Keratinocyte (primary cell): ENCODE results near the gene AGAP5. TPM values are rescaled to one million over a fixed set of nuclear protein-coding genes. Genes with fewer than 3 reads are reported as not detected.

Source experiments
- DNase-seq: peaks from one replicate; pipeline ENCODE4 v3.0.0-alpha.2; 2011; ENCODE audit warnings: low read depth, missing footprints, low spot score
- FAIRE-seq: peaks from 2 replicates; lab custom pipeline; 2011; peaks lifted over from hg19 to GRCh38; lab: Jason Lieb, UNC
- H2AFZ ChIP-seq: 2 replicates; pipeline ENCODE4 v1.6.0; 2012; ENCODE audit warnings: low read length, control low read depth, inconsistent platforms; ENCODE audit not compliant: control insufficient read depth
- H3K27ac ChIP-seq: 2 replicates; pipeline ENCODE4 v1.5.1; 2011; ENCODE audit warnings: low read length; ENCODE audit not compliant: control insufficient read depth, insufficient read depth
- H3K27me3 ChIP-seq: 3 replicates; pipeline ENCODE4 v1.6.0; 2011; ENCODE audit warnings: low read length; ENCODE audit not compliant: control insufficient read depth, insufficient read depth; ENCODE audit errors: extremely low read depth
- H3K36me3 ChIP-seq, 2 experiments: 2 replicates in 1 of 2; 3 replicates in 1 of 2; pipeline ENCODE4 v1.5.1; 2011; ENCODE audit warnings: low read length in 2 of 2, mild to moderate bottlenecking in 1 of 2; ENCODE audit not compliant: control insufficient read depth in 2 of 2, insufficient read depth in 2 of 2; ENCODE audit errors: extremely low read depth in 1 of 2
- H3K4me1 ChIP-seq: 3 replicates; pipeline ENCODE4 v1.5.1; 2011; ENCODE audit warnings: low read length; ENCODE audit not compliant: control insufficient read depth, insufficient read depth; ENCODE audit errors: extremely low read depth
- H3K4me2 ChIP-seq: 3 replicates; pipeline ENCODE4 v1.6.0; 2011; ENCODE audit warnings: low read depth, low read length; ENCODE audit not compliant: control insufficient read depth, insufficient read depth; ENCODE audit errors: extremely low read depth
- H3K4me3 ChIP-seq, 3 experiments: fragments of 200-600 bp in 1 of 3; sonication (generic) in 1 of 3; 2 replicates in 2 of 3; 3 replicates in 1 of 3; pipeline ENCODE4 v1.5.1; 2011 to 2016; ENCODE audit warnings: low read length in 3 of 3, mild to moderate bottlenecking in 3 of 3, control low read depth in 2 of 3, inconsistent platforms in 1 of 3, low read depth in 1 of 3, mixed read lengths in 1 of 3, mixed run types in 1 of 3, moderate library complexity in 1 of 3; ENCODE audit not compliant: control insufficient read depth in 2 of 3, insufficient read depth in 2 of 3; ENCODE audit errors: extremely low read depth in 1 of 3
- H3K79me2 ChIP-seq: 2 replicates; pipeline ENCODE4 v1.6.0; 2012; ENCODE audit warnings: low read length; ENCODE audit not compliant: control insufficient read depth, insufficient read depth
- H3K9ac ChIP-seq: 3 replicates; pipeline ENCODE4 v1.6.0; 2011; ENCODE audit warnings: low read length; ENCODE audit not compliant: control insufficient read depth, insufficient read depth; ENCODE audit errors: extremely low read depth
- H3K9me1 ChIP-seq: 3 replicates; pipeline ENCODE4 v1.6.0; 2011; ENCODE audit warnings: low read length; ENCODE audit not compliant: control insufficient read depth, insufficient read depth; ENCODE audit errors: extremely low read depth
- H3K9me3 ChIP-seq: 2 replicates; pipeline ENCODE4 v1.5.1; 2012; ENCODE audit warnings: low read depth, low read length; ENCODE audit not compliant: control insufficient read depth
- H4K20me1 ChIP-seq: 3 replicates; pipeline ENCODE4 v1.6.0; 2011; ENCODE audit warnings: low read length; ENCODE audit not compliant: control insufficient read depth, insufficient read depth; ENCODE audit errors: extremely low read depth
- EZH2 ChIP-seq: IDR thresholded peaks from one replicate; pipeline ENCODE4 v1.6.1; 2012; ENCODE audit warnings: inconsistent platforms, mild to moderate bottlenecking, low read length, moderate library complexity
- dilution Hi-C: fragments of 300-500 bp; cut with MboI; formaldehyde crosslinking; loops from one replicate; pipeline ENCODE4 v1.7.0; 2020; ENCODE audit warnings: low sequenced_read_pairs; ENCODE audit not compliant: extremely low pct_ligation_motif_present
- polyA plus RNA-seq, 5 experiments: library from polyadenylated mRNA; depleted of rRNA in 3 of 5; stranded (reverse) in 3 of 5; stranded (forward) in 1 of 5; unstranded in 1 of 5; fragments of >200 nt; gene quantifications; 1 replicate in 1 of 5; 2 replicates in 3 of 5; 3 replicates in 1 of 5; pipeline versions ENCODE4 v1.2.1 to v1.2.3, GENCODE V29; 2011 to 2012; ENCODE audit warnings: missing spikeins in 2 of 5, low read depth in 1 of 5, low replicate concordance in 1 of 5
- TF ChIP-seq, protein P1 (sequence below), 3 experiments: IDR thresholded peaks in 1 of 3; conservative IDR thresholded peaks in 1 of 3; optimal IDR thresholded peaks in 1 of 3; 2 replicates in 2 of 3; 3 replicates in 1 of 3; pipeline versions ENCODE3 to v1.5.1; 2011; ENCODE audit warnings: low read length in 3 of 3, mild to moderate bottlenecking in 3 of 3, moderate library complexity in 2 of 3, control low read depth in 1 of 3, inconsistent platforms in 1 of 3; ENCODE audit not compliant: insufficient read depth in 2 of 3; ENCODE audit errors: extremely low read depth in 1 of 3

AGAP5 gene
- polyA plus RNA-seq, 1 donor (not counting 4 experiments of a cell fraction or from before 2014, with no cell fraction given) = 3.6 TPM

- Histone ChIP-seq H3K9me3 (no peaks in the 10 kb centered on the region), H2AFZ (no peak overlapping the region), H3K27ac (no peak overlapping the region), H3K9ac (no peak overlapping the region), H4K20me1 (no peaks in the 10 kb centered on the region), H3K27me3 (no peaks in the 10 kb centered on the region), H3K4me1 (peaks cover 2% of the 10 kb centered on the region), H3K79me2 (peaks cover 33% of the 10 kb centered on the region), H3K4me3 (no peak overlapping the region), H3K9me1 (no peaks in the 10 kb centered on the region), H3K36me3 (peaks cover 0 to 6% of the 10 kb centered on the region in 2 experiments), H3K4me2 (no peak overlapping the region)
- no peak for DNase-seq
- no peak for FAIRE-seq
- TF ChIP-seq, protein P1, sequence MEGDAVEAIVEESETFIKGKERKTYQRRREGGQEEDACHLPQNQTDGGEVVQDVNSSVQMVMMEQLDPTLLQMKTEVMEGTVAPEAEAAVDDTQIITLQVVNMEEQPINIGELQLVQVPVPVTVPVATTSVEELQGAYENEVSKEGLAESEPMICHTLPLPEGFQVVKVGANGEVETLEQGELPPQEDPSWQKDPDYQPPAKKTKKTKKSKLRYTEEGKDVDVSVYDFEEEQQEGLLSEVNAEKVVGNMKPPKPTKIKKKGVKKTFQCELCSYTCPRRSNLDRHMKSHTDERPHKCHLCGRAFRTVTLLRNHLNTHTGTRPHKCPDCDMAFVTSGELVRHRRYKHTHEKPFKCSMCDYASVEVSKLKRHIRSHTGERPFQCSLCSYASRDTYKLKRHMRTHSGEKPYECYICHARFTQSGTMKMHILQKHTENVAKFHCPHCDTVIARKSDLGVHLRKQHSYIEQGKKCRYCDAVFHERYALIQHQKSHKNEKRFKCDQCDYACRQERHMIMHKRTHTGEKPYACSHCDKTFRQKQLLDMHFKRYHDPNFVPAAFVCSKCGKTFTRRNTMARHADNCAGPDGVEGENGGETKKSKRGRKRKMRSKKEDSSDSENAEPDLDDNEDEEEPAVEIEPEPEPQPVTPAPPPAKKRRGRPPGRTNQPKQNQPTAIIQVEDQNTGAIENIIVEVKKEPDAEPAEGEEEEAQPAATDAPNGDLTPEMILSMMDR (optimal IDR thresholded peaks at IDR 0.05 in 1 of 3, IDR thresholded peaks at IDR 0.05 in 1 of 3, conservative IDR thresholded peaks at IDR 0.05 in 1 of 3; ENCODE audit: extremely low read depth in 1 of 3, insufficient read depth in 2 of 3, low read length in 3 of 3) = no peak
- TF ChIP-seq EZH2 = no peak
- dilution Hi-C loops = no loop called here
Observed at GRCh38 chr10:73732931-73733623, 35.2 kb upstream of the AGAP5 start.

DNA sequence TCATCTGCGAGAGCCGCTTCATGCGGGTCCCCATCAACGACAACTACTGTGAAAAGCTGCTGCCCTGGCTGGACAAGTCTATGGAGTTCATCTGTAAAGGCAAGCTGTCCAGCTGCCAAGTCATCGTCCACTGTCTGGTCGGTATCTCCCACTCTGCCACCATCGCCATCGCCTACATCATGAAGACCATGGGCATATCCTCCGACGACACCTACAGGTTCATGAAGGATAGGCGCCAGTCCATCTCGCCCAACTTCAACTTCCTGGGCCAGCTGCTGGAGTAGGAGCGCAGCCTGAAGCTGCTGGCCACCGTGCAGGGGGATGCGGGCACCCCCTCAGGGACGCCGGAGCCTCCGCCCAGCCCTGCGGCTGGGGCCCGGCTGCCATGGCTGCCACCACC lies 34.5 kb upstream of the AGAP5 start:
- Histone ChIP-seq H3K4me2 (no peak overlapping the region), H3K27me3 (no peaks in the 10 kb centered on the region), H4K20me1 (no peaks in the 10 kb centered on the region), H3K36me3 (peaks cover 0 to 6% of the 10 kb centered on the region in 2 experiments), H3K27ac (no peak overlapping the region), H3K9me1 (no peaks in the 10 kb centered on the region), H2AFZ (no peak overlapping the region), H3K9ac (no peak overlapping the region), H3K79me2 (peaks cover 33% of the 10 kb centered on the region), H3K9me3 (no peaks in the 10 kb centered on the region), H3K4me1 (peaks cover 2% of the 10 kb centered on the region), H3K4me3 (no peak overlapping the region)
- TF ChIP-seq, protein P1 (optimal IDR thresholded peaks at IDR 0.05 in 1 of 3, IDR thresholded peaks at IDR 0.05 in 1 of 3, conservative IDR thresholded peaks at IDR 0.05 in 1 of 3; ENCODE audit: extremely low read depth in 1 of 3, insufficient read depth in 2 of 3, low read length in 3 of 3) = no peak
- TF ChIP-seq EZH2 = no peak
- dilution Hi-C loops = no loop called here
- DNase-seq = no peak
- FAIRE-seq = no peak
